Activated CD8-positive, alpha-beta memory T cell treated with anti-CD3 and anti-CD28 coated beads for 36 hours (primary cell): ENCODE measurements around the gene SPINT2. TPM values are rescaled to one million over a fixed set of nuclear protein-coding genes. Genes with fewer than 3 reads are reported as not detected.
"Not testable (repeated sequence)": the region's sequence is repeated elsewhere in the genome, so short reads cannot be mapped to it uniquely, and the experiment has no call there.

Experiments used
- CTCF ChIA-PET: fragments of 350-600 bp; sonication (Branson Sonifier 250); formaldehyde crosslinking; loops from one replicate; lab custom pipeline; 2021; ENCODE audit warnings: antibody characterized with exemption; lab: Charles Lee
- POLR2A ChIA-PET: fragments of 350-600 bp; sonication (Branson Sonifier 250); formaldehyde crosslinking; loops from one replicate; lab custom pipeline; 2021; ENCODE audit warnings: antibody characterized with exemption; lab: Charles Lee
- total RNA-seq, 2 experiments: library from RNA; stranded (reverse); gene quantifications; one replicate each; pipeline ENCODE4 v1.2.3, GENCODE V29; 2021

Gene SPINT2, protein sequence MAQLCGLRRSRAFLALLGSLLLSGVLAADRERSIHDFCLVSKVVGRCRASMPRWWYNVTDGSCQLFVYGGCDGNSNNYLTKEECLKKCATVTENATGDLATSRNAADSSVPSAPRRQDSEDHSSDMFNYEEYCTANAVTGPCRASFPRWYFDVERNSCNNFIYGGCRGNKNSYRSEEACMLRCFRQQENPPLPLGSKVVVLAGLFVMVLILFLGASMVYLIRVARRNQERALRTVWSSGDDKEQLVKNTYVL
- 10 to 100 TPM; 19.0 to 20.1 TPM for total RNA-seq

DNA sequence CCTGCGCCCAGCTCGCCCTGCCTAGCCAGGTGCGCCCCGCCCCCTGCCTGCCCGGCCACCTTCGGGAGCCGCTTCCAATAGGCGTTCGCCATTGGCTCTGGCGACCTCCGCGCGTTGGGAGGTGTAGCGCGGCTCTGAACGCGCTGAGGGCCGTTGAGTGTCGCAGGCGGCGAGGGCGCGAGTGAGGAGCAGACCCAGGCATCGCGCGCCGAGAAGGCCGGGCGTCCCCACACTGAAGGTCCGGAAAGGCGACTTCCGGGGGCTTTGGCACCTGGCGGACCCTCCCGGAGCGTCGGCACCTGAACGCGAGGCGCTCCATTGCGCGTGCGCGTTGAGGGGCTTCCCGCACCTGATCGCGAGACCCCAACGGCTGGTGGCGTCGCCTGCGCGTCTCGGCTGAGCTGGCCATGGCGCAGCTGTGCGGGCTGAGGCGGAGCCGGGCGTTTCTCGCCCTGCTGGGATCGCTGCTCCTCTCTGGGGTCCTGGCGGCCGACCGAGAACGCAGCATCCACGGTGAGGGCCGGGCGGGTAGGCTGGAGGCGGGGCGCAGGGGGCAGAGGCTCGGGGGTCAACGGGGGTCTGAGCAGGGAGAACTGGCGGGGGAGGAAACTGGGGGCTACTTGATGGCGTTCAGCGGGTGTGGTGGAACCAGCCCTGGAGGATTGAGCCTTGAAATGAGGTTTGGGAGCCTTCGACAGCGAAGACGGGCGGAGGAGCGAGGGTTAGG, at the start of gene SPINT2:
Gene SPINT2 (plus strand): TSS at position 88 of the 727 bp plus-strand sequence. CDS start 320 bp downstream, at position 408.
- POLR2A ChIA-PET, result no interaction called here
- CTCF ChIA-PET, result interaction anchor here (1.0 to 1.9 kb wide), 3 partner anchors 18 to 362 kb away, joined by 3 to 7 read pairs (median 5); no protein-coding TSS in a partner anchor

DNA sequence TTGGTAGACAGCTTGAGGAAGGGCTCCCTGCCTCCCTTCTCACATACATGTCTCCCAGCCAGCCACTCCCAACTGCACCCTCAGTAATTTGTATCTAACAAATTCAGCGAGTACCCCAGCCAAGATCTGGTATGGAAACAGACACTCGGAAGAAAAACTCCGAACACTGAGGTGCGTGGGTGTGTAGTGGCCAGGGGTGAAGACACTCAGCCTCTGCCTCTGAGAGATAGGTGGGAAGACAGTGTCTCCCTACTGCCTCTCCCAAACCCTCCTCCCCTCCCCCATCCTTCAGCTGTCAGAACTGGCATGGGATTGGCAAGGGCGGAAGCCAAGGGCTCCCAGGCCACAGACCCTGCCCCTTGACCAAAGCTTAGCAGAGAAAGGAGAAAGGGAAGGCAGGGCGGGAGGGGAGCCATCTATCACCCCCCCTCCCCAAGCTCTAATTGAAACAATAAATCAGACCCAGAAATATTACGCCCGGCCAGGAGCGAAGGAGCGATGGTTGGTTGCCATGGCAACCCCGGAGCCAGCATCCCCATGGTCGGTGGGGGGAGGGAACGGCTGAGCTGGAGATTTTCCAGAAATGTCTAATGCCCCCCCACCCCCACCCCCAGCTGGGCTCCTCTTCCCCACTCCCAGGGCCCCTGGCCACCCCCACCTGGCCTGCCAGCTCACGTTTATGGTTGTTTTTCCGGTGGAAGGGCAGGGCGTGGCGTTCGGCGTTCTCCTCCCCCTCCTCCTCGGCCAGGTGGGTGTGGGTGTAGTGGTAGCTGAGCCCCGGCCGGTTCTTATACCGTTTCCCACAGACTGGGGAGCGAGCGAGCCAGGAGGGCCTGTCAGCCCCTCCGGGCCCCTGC, 47.4 kb upstream of the SPINT2 start:
- ChIA-PET POLR2A (no interaction called here), CTCF (interaction anchor here (1.4 kb wide), 1 partner anchor 314 kb away, joined by 3 read pairs; no protein-coding TSS in a partner anchor)

DNA sequence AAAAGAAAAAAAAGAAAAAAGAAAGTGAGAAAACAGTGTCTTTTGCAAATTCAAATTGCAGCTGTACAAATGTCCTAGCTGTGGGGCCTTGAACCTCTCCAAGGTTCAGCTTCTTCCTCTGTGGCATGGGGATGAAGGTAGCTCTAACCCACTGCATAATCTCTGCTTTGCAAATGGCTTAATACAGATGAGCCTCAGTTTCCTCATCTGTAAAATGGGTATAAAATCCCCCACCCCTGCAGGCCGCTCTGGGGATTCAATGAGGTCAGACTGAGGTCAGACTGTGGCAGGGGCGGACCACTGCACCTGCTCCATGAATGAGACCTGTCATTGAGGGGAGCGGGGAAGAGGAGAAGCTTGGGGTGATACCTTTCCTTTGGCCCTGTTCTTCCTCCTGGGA, 46.2 kb upstream of the SPINT2 start:
- ChIA-PET POLR2A (interaction anchor here (0.5 kb wide), 1 partner anchor 25 kb away, joined by 13 read pairs; no protein-coding TSS in a partner anchor), CTCF (no interaction called here)

DNA sequence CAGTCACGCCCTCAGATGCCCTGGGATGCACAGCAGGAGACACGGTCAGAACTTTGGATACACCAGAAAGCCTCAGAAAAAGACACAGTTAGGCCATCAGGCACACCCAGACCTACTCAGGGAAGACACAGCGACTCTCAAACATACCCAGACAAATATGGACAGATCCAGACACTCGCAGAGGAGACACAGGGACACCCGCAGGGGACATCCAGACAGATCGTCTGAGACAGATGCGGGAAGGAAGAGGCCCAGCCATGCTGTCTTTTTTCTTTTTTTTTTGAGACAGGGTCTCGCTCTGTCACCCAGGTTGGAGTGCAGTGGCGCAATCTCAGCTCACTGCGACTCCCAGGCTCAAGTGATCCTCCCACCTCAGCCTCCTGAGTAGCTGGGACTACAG, 45.2 kb upstream of the SPINT2 start:
- CTCF ChIA-PET, result interaction anchor here (0.6 kb wide), 1 partner anchor 15 kb away, joined by 4 read pairs; no protein-coding TSS in a partner anchor
- POLR2A ChIA-PET, result no interaction called here

DNA sequence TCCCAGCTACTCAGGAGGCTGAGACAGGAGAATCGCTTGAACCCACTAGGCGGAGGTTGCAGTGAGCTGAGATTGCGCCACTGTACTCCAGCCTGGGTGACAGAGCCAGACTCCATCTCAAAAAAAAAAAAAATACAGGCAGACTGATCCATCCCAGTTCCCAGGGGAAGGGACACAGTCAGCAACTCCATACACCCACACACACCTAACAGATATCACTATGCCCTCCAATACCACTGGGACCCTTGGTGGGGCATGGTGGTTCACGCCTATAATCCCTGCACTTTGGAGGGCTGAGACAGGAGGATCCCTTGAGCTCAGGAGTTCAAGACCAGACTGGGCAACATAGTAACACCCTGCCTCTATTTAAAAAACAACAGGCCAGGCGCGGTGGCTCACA, 43.0 kb upstream of the SPINT2 start:
- CTCF ChIA-PET, result no interaction called here
- POLR2A ChIA-PET, result no interaction called here

DNA sequence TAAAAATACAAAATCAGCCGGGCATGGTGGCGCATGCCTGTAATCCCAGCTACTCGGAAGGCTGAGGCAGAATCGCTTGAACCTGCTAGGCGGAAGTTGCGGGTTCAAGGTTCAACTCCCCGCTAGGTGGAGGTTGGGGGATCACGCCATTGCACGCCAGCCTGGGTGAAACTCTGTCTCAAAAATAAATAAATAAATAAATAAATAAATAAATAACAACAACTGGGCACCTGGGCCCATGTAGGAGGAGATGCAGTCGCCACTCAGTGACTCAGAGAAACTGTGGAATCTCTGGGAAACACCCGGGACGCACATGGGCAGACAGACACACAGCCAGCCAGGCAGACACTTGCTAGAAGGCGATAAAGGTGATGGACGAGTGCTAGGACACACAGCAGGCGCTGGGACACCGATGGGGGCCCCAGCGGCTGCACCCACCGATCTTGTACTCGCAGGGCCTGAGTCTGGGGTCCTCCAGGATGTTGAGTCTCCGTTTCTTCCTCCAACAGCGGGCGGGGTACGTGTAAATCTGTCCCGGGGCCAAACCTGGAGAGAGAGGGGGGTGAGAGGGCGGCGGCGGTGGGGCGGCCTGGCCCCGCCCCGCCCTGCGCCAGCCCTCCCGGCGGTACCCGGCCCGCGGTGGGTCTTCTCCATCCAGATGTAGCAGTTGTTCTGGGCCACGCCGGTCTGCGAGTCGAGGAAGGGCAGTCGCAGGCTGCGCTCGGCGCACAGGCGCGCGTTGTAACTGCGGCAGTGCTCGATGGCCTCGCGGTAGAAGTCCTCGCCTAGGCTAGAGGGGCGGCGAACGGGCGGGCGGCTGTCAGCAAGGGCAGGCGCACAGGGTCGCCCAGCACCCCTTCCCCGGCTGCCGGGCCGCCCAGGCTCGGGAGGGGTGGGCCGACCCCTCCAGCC, 42.2 kb upstream of the SPINT2 start:
- ChIA-PET CTCF (no interaction called here), POLR2A (no interaction called here)

DNA sequence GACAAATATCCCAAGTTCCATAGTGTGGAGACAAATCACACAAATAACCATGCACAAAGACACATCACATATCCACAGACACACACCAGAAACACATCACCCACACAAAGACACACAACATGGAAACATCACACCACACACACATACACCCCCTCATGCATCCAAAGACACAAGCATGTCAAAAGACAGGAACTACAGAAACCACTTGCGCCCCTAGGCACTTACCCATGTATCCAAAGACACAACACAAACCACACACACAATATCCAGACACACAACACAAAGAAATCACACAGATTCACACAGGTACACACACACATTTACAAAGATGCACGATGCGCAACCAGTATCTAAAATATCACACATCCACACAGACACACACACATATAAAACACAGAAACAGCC, 41.3 kb upstream of the SPINT2 start:
- ChIA-PET POLR2A (no interaction called here), CTCF (no interaction called here)

DNA sequence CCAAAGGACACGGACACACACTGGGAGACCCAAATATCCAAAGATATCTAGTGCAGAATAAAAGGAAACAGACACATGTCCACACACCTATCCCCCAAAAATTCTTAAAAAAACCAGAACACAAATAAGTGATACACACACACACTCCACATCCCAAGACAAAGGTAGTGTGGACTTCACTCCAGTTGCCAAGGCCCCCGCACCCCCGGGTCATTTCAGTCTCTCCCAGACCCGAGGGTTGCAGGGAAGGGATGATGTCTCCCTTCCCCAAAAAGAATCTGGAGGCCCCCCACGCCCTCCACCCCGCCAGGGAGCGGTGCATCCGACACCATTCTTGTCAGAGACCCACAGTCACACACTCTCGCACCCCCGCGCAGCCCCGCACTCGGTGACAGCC, 40.8 kb upstream of the SPINT2 start:
- ChIA-PET CTCF (no interaction called here), POLR2A (no interaction called here)

DNA sequence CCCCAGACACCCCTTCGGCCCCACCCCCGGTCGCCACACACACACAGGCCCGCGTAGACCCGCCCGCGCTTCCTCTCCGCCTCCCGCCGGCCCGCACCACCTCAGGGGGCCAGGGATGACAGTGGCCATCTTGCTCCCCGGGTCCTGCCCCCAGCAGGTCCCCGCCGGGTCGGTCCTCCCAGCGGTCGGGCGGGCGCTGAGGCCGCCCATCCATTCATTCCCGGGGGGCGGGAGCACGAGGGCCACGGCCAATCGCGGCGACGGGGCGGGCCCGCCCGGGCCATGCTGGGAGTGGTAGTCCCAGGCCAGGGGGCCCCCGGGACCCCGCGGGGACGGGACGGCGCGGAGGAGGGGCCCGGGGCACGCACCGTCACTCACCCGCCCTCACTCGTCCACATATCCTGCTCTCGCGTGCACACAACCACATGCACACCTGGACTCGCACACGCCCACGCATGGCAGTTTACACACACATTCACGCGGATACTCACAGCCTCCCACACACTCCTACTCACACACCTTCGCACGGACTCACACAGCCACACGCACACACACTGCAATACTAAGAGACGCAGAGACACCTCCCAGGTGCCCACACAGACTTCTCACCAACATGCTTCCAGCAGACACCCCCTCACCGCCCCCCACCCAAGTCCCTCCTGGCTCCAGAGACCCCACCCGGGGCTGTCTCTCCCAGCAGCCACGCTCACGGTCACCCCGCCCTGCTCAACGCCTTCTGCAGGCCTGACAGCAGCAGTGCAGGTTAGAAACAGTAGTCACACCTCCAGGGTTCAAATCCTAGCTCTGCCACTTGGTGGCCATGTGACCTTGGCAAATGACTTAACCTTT, 40.1 kb upstream of the SPINT2 start, which contains the start of gene DPF1:
Gene DPF1 (minus strand): TSS at position 209 of the 849 bp plus-strand sequence. CDS start 80 bp downstream, at position 129.
- POLR2A ChIA-PET, result no interaction called here
- CTCF ChIA-PET, result interaction anchor here (1.4 kb wide), 1 partner anchor 322 kb away, joined by 7 read pairs; no protein-coding TSS in a partner anchor

DNA sequence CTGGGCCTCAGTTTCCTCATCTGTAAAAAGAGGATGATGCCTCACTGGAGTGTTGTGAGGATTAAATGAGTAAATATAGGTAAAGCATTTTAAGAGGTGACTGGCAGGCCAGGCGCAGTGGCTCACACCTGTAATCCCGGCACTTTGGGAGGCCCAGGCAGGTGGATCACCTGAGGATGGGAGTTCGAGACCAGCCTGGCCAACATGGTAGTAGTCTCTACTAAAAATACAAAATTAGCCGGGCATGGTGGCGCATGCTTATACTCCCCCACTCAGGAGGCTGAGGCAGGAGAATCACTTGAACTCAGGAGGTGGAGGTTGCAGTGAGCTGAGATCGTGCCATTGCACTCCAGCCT, 39.5 kb upstream of the SPINT2 start:
- CTCF ChIA-PET, result interaction anchor here (1.2 to 1.4 kb wide), 2 partner anchors 83 to 322 kb away, joined by 4 to 7 read pairs; no protein-coding TSS in a partner anchor
- POLR2A ChIA-PET, result not testable (repeated sequence)

DNA sequence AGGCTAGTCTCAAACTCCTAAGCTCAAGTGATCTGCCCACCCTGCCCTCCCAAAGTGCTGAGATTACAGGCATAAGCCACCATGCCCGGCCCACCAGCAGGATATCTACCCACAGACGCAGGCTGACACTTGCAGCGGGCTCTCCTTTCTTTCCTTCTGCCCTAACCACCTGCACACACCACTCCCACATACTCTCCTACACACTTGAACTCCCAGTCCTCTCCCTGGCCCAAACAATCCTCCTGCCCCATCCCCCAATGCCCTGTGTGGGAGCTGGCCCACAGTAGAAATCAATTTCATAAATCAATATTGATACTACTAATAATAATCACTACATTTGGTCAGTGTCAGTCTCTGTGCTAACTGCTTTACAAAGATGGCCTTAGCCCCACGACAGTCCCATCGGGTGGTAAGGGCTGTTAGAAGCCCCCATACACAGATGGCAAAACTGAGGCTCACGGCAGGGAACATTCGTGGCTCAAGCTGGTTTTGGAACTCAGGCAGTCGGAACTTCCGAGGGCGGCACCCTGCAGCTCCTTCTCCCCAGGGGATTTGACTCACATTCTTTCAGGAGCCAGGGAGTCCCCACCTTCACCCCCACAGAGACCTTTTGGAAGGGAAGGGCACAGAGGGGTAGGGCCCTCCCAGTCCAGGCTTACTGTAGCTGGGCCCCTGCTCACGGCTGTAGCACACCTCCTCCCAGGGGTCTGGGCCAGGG, 36.9 kb upstream of the SPINT2 start:
- CTCF ChIA-PET, result interaction anchor here (0.6 to 1.5 kb wide), 8 partner anchors 9 to 1157 kb away, joined by 3 to 6 read pairs (median 4); partner anchors contain the start of gene WDR87
- POLR2A ChIA-PET, result no interaction called here

DNA sequence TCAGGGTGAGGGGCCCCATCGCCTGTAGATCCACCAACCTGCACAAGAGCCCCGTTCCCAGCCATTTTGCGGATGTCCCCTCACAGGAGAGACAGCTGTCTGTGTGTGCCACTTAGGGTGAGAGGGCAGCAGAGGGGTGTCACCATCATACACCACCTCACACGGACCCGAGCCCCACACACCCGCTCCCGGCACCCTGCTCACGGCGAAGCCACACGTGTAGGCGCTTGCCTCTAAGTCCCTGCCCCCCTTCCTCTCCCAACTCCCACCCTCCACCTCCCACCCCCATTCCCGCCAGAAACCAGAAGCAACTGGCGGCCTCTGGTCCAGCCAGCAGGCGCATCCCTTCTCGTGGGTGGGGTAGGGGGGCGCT, 36.4 kb upstream of the SPINT2 start:
- POLR2A ChIA-PET, result no interaction called here
- CTCF ChIA-PET, result interaction anchor here (0.6 to 1.5 kb wide), 4 partner anchors 8 to 325 kb away, joined by 3 to 5 read pairs (median 4); partner anchors contain the start of gene WDR87

DNA sequence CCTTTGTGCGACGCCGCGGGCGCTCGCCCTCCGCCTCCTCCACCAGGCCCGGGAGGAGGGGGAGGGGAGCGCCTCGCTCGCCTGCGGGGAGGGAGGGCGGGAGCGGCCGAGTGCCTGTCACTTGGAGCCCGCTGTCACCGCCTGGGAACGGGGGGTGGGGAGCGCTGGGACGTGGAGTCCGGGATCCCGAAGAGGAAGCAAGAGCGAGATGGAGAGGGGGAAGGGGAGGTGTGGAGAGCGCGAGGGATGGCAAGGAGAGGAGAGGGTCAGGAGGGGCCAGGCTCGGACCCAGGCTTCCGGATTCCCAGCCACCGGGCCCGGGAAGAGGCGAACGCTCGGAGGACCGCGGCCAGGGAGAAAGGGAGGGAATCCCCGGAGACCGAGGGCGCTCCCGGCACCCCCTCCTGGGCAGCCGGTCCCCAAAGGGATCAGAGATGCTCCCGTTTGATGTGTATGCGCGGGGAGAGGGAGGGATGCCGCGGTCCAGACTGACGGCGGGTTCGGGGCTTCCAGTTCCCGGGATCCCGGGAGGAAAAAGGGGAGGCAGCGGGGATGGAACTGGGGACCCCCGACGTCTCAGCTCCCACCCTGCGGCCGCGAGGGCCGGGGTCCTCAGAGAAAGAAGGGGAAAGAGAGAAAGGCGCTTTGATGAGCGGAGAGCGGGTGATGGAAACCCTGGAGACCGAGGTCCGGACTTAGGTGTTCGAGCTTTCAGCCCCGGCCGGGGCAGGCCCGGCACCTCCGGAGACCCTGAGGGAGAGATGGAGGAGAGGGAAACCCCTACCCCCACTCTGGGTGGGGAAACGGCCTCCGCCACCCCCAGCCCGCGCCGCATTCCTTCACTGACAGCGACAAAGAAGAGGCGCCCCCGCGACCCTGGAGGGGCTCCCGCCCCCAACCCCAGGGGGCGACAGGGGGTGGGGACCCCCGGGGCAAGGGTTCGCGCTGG, 35.6 kb upstream of the SPINT2 start:
- ChIA-PET POLR2A (no interaction called here), CTCF (no interaction called here)

DNA sequence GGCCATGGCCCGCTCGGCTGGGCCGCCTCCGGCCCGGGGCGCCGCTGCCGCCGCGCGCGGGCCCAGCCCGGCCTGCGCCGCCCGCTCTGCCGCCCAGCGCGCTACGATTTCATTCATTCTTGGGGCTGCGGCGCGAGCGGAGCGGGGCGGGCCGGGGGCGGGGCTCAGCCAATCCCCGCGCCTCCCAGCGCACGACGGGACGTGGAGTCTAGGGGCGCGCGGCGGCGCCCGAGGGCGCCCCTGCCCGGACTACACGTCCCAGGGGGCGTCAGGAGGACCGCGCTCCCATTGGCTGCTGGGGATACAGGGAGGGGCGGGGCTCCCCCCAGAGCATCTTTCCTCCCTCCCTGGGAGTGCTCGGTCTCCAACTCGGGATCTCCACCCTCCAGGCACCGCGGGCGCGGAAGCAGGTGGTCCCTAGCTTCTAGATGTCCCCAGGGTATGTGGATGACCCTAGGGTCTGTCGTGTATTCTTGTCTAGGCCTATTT, 34.7 kb upstream of the SPINT2 start:
- CTCF ChIA-PET, result no interaction called here
- POLR2A ChIA-PET, result no interaction called here

DNA sequence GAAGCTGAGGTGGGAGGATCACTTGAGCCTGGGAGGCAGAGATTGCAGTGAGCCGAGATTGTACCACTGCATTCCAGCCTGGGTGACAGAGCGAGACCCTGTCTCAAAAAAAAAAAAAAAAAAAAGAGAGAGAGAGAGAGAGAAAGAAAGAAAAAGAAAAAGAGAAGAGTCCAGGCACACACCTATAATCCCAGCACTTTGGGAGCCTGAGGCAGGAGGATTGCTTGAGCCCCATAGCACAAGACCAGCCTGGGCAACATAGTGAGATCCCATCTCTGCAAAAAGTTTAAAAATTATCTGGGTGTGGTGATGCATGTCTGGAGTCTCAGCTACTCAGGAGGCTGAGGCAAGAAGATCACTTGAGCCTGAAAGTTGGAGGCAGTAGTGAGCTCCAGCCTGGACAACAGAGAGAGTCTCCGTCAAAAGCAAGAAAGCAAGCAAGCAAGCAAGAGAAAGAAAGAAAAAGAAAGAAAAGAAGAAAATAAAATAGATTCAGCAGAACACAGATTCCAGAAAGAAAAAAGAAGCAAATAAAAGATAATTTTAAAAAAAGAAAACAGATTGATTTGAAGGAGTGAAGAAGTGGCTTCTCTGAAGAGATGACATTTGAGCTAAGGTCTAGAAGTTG, 33.8 kb upstream of the SPINT2 start:
- ChIA-PET POLR2A (interaction anchor here (0.6 kb wide), 2 partner anchors 26 to 143 kb away, joined by 3 to 6 read pairs; no protein-coding TSS in a partner anchor), CTCF (interaction anchor here (0.8 to 1.2 kb wide), 2 partner anchors 13 to 328 kb away, joined by 3 to 4 read pairs; no protein-coding TSS in a partner anchor)
